ENCODE measurements around the gene GPATCH8. TPM values are rescaled to one million over a fixed set of nuclear protein-coding genes. Genes with fewer than 3 reads are reported as not detected.

The GPATCH8 gene
- total RNA-seq, 1 donor from 2014 or later = 62.6 TPM

GRCh38 chr17:44467108-44467507, 36.1 kb downstream of the GPATCH8 start:
- TF ChIP-seq, protein P1, sequence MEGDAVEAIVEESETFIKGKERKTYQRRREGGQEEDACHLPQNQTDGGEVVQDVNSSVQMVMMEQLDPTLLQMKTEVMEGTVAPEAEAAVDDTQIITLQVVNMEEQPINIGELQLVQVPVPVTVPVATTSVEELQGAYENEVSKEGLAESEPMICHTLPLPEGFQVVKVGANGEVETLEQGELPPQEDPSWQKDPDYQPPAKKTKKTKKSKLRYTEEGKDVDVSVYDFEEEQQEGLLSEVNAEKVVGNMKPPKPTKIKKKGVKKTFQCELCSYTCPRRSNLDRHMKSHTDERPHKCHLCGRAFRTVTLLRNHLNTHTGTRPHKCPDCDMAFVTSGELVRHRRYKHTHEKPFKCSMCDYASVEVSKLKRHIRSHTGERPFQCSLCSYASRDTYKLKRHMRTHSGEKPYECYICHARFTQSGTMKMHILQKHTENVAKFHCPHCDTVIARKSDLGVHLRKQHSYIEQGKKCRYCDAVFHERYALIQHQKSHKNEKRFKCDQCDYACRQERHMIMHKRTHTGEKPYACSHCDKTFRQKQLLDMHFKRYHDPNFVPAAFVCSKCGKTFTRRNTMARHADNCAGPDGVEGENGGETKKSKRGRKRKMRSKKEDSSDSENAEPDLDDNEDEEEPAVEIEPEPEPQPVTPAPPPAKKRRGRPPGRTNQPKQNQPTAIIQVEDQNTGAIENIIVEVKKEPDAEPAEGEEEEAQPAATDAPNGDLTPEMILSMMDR (IDR thresholded peaks at IDR 0.05; ENCODE audit: partially characterized antibody, unreplicated experiment) = no peak
- Mint-ChIP-seq H3K4me3 (ENCODE audit: unreplicated experiment) (no peak overlapping the region), H3K27ac (ENCODE audit: unreplicated experiment) (no peak overlapping the region), H3K36me3 (ENCODE audit: unreplicated experiment) (no peaks in the 10 kb centered on the region), H3K27me3 (ENCODE audit: unreplicated experiment) (no peaks in the 10 kb centered on the region), H3K9me3 (ENCODE audit: unreplicated experiment) (no peaks in the 10 kb centered on the region), H3K4me1 (ENCODE audit: low read depth, unreplicated experiment) (peaks cover 6% of the 10 kb centered on the region)
- DNase-seq = no peak

DNA sequence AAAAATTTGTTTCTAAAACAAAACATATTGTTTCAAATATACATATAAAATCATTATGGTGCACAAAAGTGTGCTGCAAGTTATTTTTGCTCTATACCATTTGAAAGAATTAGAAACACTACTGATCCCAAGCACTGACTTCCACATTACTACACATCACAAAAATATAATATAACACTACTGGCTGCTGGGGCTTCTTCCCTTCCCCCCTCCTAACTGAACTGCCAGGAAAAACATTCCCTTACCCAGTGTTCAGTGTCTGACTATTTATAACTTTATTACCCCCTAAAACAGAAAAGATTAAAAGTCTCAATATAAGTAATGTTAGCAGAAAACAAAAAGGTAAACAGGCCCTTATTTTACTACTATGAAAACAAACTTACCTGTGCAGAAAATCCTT, 36.9 kb downstream of the GPATCH8 start:
- TF ChIP-seq, protein P1 (IDR thresholded peaks at IDR 0.05; ENCODE audit: partially characterized antibody, unreplicated experiment) = no peak
- no peaks in the 10 kb centered on the region for H3K27me3 Mint-ChIP-seq (ENCODE audit: unreplicated experiment)
- H3K4me3 Mint-ChIP-seq (ENCODE audit: unreplicated experiment) = no peak overlapping the region
- DNase-seq = no peak
- H3K27ac Mint-ChIP-seq (ENCODE audit: unreplicated experiment) = no peak overlapping the region
- peaks cover 6% of the 10 kb centered on the region for H3K4me1 Mint-ChIP-seq (ENCODE audit: low read depth, unreplicated experiment)
- H3K36me3 Mint-ChIP-seq (ENCODE audit: unreplicated experiment) = no peaks in the 10 kb centered on the region
- H3K9me3 Mint-ChIP-seq (ENCODE audit: unreplicated experiment) = no peaks in the 10 kb centered on the region

DNA sequence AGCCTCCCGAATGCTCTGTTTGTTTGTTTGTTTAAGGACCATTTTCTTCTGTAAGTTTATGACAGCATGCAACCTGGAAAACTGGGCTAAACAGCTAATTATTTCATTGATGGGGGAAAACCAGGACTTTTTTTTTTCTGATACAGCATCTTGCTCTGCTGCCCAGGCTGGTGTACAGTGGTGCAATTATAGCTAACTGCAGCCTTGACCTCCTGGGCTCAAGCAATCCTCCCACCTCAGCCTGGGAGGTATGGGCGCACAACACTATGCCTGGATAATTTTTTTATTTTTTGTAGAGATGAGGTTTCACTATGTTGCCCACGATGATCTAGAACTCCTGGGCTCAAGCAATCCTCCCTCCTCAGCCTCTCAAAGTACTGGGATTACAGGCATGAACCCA, 37.3 kb downstream of the GPATCH8 start:
- Mint-ChIP-seq H3K9me3 (ENCODE audit: unreplicated experiment) (no peaks in the 10 kb centered on the region), H3K4me3 (ENCODE audit: unreplicated experiment) (no peak overlapping the region), H3K27me3 (ENCODE audit: unreplicated experiment) (no peaks in the 10 kb centered on the region), H3K36me3 (ENCODE audit: unreplicated experiment) (no peaks in the 10 kb centered on the region), H3K4me1 (ENCODE audit: low read depth, unreplicated experiment) (peaks cover 6% of the 10 kb centered on the region), H3K27ac (ENCODE audit: unreplicated experiment) (no peak overlapping the region)
- TF ChIP-seq, protein P1 (IDR thresholded peaks at IDR 0.05; ENCODE audit: partially characterized antibody, unreplicated experiment) = no peak
- DNase-seq = no peak

GRCh38 chr17:44465276-44465675, 37.9 kb downstream of the GPATCH8 start:
- DNase-seq = no peak
- TF ChIP-seq, protein P1 (IDR thresholded peaks at IDR 0.05; ENCODE audit: partially characterized antibody, unreplicated experiment) = no peak
- no peaks in the 10 kb centered on the region for H3K36me3 Mint-ChIP-seq (ENCODE audit: unreplicated experiment)
- no peaks in the 10 kb centered on the region for H3K9me3 Mint-ChIP-seq (ENCODE audit: unreplicated experiment)
- no peak overlapping the region for H3K4me3 Mint-ChIP-seq (ENCODE audit: unreplicated experiment)
- H3K27me3 Mint-ChIP-seq (ENCODE audit: unreplicated experiment) = no peaks in the 10 kb centered on the region
- no peak overlapping the region for H3K27ac Mint-ChIP-seq (ENCODE audit: unreplicated experiment)
- peaks cover 6% of the 10 kb centered on the region for H3K4me1 Mint-ChIP-seq (ENCODE audit: low read depth, unreplicated experiment)

GRCh38 chr17:44464037-44464436, 39.2 kb downstream of the GPATCH8 start:
- H3K36me3 Mint-ChIP-seq (ENCODE audit: unreplicated experiment) = no peaks in the 10 kb centered on the region
- no peaks in the 10 kb centered on the region for H3K27me3 Mint-ChIP-seq (ENCODE audit: unreplicated experiment)
- TF ChIP-seq, protein P1 (IDR thresholded peaks at IDR 0.05; ENCODE audit: partially characterized antibody, unreplicated experiment) = no peak
- no peak overlapping the region for H3K4me3 Mint-ChIP-seq (ENCODE audit: unreplicated experiment)
- peaks cover 6% of the 10 kb centered on the region for H3K4me1 Mint-ChIP-seq (ENCODE audit: low read depth, unreplicated experiment)
- H3K27ac Mint-ChIP-seq (ENCODE audit: unreplicated experiment) = no peak overlapping the region
- H3K9me3 Mint-ChIP-seq (ENCODE audit: unreplicated experiment) = no peaks in the 10 kb centered on the region
- DNase-seq = no peak
